ENCODE measurements around the gene BCL11B.

DNA sequence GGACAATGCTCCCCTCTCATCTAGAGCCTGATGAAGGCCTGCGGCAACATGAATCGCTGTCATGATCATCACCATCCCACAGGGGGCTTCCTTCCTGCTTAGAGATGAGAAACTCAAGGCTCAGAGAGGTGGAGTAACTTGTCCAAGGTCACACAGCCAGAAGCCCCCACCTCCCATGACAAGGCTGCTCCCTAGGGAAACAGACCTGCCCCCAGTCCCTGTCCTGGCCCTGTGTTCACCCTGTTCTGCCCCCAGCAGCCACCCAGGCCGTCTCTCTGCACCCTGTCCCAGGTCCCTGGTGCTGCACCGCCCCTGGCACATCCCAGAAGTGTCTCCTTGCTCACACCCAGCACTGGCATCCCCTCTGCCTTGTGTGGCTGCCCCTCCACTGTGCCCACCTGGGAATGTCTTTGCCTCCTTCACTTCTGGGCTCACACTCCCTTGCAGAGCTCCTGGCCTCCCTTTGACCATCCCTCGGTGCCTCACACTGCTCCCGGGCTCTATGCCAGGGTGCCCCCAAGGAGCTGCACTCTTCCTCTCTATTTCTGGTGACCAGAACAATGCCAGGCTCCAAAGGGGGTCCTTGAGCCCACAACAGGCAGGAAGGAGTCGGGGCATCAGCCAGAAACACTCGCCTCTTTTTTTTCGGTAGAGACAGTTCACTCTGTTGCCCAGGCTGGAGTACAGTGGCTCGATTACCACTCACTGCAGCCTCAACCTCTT lies 70.5 kb downstream of the BCL11B start:
- TF ChIP-seq CTCF (IDR thresholded peaks at IDR 0.05; ENCODE audit: low read depth, low read length, missing input control) (no peak), EGR1 (IDR thresholded peaks at IDR 0.05; ENCODE audit: low read depth in 2 of 2) (no peak), YY1 (IDR thresholded peaks at IDR 0.05) (no peak), JUND (IDR thresholded peaks at IDR 0.05) (no peak), ZBTB33 (IDR thresholded peaks at IDR 0.05) (no peak), SP1 (IDR thresholded peaks at IDR 0.05) (no peak), TAF1 (conservative IDR thresholded peaks at IDR 0.05) (no peak), ATF3 (IDR thresholded peaks at IDR 0.05) (no peak)

Data from liver (tissue), 3 donors.